Activated naive CD8-positive, alpha-beta T cell treated with anti-CD3 and anti-CD28 coated beads for 36 hours (primary cell): ENCODE data around the gene COL4A6. TPM values are rescaled to one million over a fixed set of nuclear protein-coding genes. Genes with fewer than 3 reads are reported as not detected.

Experiments
- DNase-seq: peaks from one replicate; pipeline ENCODE4 v3.0.0; 2021
- H3K27ac Mint-ChIP-seq: one replicate; pipeline ENCODE4 v1.8.0; 2022; ENCODE audit warnings: mild to moderate bottlenecking, moderate library complexity, mixed read lengths
- H3K27me3 Mint-ChIP-seq: one replicate; pipeline ENCODE4 v1.8.0; 2022; ENCODE audit warnings: mild to moderate bottlenecking, mixed read lengths
- H3K36me3 Mint-ChIP-seq: one replicate; pipeline ENCODE4 v1.8.0; 2021; ENCODE audit warnings: mild to moderate bottlenecking, mixed read lengths
- H3K4me1 Mint-ChIP-seq: one replicate; pipeline ENCODE4 v1.8.0; 2021; ENCODE audit warnings: mixed read lengths
- H3K4me3 Mint-ChIP-seq: one replicate; pipeline ENCODE4 v1.8.0; 2022; ENCODE audit warnings: mild to moderate bottlenecking, moderate library complexity, mixed read lengths
- H3K9me3 Mint-ChIP-seq: one replicate; pipeline ENCODE4 v1.8.0; 2022; ENCODE audit warnings: mixed read lengths
- total RNA-seq, 2 experiments: library from RNA; stranded (reverse); gene quantifications; one replicate each; pipeline ENCODE4 v1.2.3, GENCODE V29; 2021

The COL4A6 gene
- total RNA-seq, 2 experiments from 2014 or later, result not detected

DNA sequence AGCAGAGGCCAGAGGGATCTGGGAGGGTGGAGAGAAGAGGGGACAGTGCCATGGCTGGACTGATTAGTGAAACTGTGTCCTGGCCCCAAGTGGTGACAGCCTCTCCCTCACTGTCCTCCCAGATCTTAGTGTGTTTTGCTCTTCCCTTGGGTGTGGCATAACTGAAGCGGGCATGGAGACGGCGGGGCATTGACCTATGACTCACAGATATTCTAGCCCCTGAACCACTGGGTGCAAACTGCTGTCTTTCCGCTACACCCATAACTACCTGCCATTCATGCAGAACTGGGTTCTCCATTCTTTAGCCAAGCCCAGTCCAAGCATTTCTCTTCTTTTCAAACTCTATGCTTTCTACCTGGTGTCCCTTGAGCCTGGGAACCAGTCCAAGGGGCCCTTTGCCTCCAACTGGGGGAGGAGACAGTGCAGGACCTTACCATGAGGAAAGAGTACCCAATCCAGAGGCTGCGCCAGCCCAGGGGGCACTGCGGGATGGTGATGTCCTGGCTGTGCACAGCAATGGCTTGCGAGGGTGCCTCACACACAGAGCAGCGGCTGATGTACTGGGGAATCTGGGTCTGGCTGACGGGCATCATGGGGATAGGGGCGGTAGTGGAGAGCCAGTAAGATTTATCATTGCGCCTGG is 279.1 kb downstream of the COL4A6 start:
- no peak for DNase-seq
- Mint-ChIP-seq H3K9me3 (no peaks in the 10 kb centered on the region), H3K4me1 (no peaks in the 10 kb centered on the region), H3K27ac (no peak overlapping the region), H3K27me3 (no peaks in the 10 kb centered on the region), H3K4me3 (no peak overlapping the region), H3K36me3 (peaks cover 3% of the 10 kb centered on the region)

DNA sequence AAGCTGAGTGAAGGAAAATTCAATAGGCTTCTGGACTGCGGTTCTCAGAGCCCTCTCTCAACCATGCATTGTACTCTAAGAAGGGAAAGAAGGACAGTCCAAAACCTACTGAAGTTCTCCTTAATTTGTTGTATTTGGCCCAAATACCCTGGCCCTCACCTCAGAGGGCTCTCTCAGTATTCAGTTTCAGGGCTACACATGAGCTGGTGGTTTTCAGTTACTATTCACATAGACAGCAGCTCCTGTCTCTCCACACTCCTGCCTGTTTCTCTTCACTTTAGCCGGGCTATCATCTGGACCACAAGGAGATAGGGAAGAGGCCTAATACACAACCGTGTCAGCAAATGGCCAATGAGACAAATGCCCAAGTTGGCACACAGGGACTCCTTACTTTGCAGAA is 280.6 kb downstream of the COL4A6 start:
- Mint-ChIP-seq H3K4me1 (no peaks in the 10 kb centered on the region), H3K27ac (no peak overlapping the region), H3K4me3 (no peak overlapping the region), H3K36me3 (peaks cover 5% of the 10 kb centered on the region), H3K9me3 (no peaks in the 10 kb centered on the region), H3K27me3 (no peaks in the 10 kb centered on the region)
- no peak for DNase-seq

DNA sequence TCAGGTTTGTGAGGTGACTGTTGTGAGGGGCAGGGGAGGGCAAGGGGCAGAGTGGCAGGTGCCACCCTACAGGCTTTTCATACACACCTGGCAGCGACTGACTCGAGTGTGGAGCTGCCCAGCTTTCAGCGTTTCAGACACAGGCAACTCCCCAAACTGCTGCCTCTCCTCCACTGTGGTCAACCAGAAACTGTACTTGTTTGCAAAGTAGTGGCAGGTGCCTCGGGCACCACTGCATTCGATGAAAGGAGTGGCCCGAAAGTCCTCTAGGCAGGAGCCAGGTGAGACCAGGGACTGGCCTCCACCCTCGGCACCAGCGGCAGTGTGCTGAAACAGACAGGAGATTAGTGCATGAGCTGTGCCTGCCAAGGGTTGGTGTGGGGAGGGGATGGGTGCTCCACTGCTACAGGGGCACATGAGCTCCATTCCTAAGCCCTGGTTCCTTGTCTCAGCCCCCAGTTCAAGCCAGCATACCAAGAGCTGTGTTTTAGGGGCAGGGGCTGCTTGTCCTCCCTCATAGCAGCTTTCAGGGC is 281.2 kb downstream of the COL4A6 start:
- no peak for DNase-seq
- Mint-ChIP-seq H3K27me3 (no peaks in the 10 kb centered on the region), H3K9me3 (no peaks in the 10 kb centered on the region), H3K36me3 (peaks cover 5% of the 10 kb centered on the region), H3K27ac (no peak overlapping the region), H3K4me3 (no peak overlapping the region), H3K4me1 (no peaks in the 10 kb centered on the region)

DNA sequence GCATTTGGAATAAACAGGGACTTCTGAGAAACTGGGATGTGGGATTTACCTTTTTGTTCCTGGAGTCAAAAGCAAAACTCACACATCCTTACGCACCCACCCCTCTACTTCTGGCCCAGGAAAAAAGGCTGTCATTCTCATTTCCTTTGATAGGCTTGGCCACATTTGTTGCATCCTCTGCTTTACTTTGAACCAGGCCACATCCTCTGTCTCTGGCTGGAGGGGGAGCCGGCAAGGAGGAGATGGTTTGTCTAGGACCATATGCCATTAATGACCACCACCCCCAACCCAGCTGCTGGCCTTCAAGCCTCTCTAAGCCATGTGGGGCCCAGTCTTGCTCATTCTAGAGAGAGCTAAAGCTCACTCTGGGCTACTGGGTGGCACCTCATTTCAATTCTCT is 282.1 kb downstream of the COL4A6 start:
- Mint-ChIP-seq H3K4me3 (no peak overlapping the region), H3K4me1 (no peaks in the 10 kb centered on the region), H3K27ac (no peak overlapping the region), H3K9me3 (no peaks in the 10 kb centered on the region), H3K27me3 (no peaks in the 10 kb centered on the region), H3K36me3 (peaks cover 9% of the 10 kb centered on the region)
- no peak for DNase-seq

DNA sequence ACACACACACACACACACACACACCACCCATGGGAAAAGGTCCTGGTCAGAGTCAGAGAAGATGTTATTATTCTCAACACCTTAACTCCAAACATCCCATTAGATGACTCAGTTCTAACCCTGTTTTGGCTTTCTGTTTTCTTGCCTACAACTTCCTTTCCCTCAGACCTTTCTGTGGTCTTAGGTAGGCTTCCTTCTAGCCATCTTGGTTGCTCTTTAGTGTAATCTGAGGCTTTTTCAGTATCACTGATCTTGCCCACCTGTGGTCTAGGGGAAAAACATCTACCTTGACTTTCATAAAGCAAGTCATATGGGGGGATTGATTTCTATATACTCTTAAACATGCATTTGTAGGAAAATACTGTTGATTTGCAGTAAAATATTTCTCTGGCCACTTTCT is 289.7 kb downstream of the COL4A6 start:
- Mint-ChIP-seq H3K36me3 (peaks cover 24% of the 10 kb centered on the region), H3K27ac (peak overlapping the region; percentile 66), H3K4me3 (no peak overlapping the region), H3K4me1 (peaks cover 11% of the 10 kb centered on the region), H3K27me3 (no peaks in the 10 kb centered on the region), H3K9me3 (no peaks in the 10 kb centered on the region)
- DNase-seq, result peak; percentile 7

DNA sequence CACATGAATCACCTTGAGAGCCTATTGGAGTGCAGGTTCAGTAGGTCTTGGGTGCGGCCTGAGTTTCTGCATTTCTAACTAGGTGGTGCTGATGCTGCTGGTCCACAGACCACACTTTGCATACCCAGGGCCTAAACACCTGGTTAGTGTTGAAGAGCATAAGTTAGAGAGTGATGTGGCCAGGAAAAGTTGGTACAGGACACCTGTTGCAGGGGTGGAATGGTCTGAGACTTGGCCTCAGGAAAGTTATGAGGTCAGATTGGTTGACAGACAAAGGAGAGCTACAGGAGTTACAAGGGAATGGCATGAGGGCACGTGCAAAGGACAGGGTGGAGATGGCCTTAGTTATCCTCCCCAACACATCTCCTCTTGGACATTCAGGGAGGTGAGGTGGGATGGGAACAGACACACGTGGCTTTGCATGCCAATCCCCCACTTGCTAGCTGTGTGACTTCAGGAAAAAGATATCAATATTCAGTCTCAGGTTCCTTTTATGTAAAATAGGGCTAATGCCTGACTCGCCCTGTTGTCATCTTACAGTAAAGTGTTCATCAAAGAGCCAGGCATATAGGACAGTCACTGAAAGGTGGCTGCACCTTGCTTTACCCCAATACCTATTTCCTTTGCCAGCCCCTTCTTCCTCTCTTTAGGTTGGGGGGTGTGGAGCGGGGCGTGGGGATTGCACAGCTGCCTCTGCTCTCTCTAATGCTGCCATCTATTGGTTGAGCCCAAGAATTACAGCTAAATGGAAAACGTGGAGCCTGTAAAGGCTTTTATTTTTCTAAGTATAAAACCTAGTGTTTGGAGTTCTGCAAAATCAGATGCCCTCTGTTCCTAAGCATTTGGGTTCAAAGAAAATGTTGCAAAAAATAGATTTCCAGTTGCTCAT is 299.2 kb downstream of the COL4A6 start:
- no peak overlapping the region for H3K27ac Mint-ChIP-seq
- no peak for DNase-seq
- no peaks in the 10 kb centered on the region for H3K27me3 Mint-ChIP-seq
- H3K36me3 Mint-ChIP-seq, result peaks cover 10% of the 10 kb centered on the region
- H3K4me3 Mint-ChIP-seq, result no peak overlapping the region
- H3K9me3 Mint-ChIP-seq, result no peaks in the 10 kb centered on the region
- no peaks in the 10 kb centered on the region for H3K4me1 Mint-ChIP-seq

DNA sequence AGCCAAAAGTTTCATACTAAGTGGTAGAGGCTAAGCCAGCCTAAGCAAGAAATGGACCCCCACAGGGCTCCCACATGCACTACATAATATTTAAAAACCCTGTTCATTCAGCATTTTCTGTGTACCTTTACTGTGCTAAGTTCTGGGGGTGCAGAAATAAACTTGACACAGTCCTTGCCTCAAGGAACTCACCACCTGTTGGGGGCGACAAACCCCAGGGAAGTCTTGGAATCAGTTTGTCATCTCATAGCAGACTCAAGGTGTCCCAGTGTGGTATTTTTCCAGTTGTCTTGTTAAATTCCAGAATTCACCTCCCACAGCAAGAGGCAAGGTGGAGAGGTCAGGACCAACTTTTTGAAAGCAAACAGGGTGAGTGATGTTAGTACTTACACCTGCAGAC is 303.5 kb downstream of the COL4A6 start:
- Mint-ChIP-seq H3K9me3 (no peaks in the 10 kb centered on the region), H3K27me3 (no peaks in the 10 kb centered on the region), H3K27ac (no peak overlapping the region), H3K36me3 (peaks cover 17% of the 10 kb centered on the region), H3K4me1 (no peaks in the 10 kb centered on the region), H3K4me3 (no peak overlapping the region)
- DNase-seq, result no peak

DNA sequence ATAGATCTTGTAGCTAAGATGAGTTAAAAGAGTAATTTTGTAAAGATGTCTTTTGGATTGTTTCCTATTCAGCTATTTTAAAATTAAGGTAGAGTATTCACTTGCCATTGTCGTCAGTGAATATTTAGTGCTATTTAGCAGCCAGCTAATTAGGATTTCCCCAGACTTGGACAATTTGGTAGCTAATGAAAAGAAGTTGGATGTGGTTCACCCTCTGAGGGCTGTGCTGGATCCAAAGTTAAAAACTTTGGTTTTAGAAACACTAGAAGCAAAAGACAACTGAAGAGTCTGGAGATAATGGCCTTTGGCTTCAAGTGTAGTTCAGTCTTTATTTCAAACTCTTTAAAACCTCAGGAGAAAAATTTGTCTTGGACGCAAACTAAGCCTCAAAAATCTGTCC is 305.3 kb downstream of the COL4A6 start:
- Mint-ChIP-seq H3K4me1 (no peaks in the 10 kb centered on the region), H3K9me3 (no peaks in the 10 kb centered on the region), H3K4me3 (no peak overlapping the region), H3K27ac (no peak overlapping the region), H3K27me3 (no peaks in the 10 kb centered on the region), H3K36me3 (peaks cover 9% of the 10 kb centered on the region)
- no peak for DNase-seq

DNA sequence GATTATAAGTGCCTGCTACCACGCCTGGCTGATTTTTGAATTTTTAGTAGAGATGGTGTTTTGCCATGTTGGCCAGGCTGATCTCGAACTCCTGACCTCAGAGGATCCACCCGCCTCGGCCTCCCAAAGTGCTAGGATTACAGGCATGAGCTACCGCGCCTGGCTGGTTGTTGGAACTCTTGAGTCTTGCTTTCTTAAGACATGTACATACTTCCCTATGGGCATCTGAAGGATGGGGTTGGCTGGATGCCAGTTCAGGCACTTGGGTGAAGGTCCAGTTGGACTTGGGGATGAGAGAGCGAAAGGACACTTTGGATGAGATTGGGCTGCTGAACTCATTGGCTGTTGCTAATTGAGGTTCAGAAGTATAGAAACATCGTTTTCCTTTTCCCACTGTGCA is 306.2 kb downstream of the COL4A6 start:
- DNase-seq, result no peak
- H3K27me3 Mint-ChIP-seq, result no peaks in the 10 kb centered on the region
- no peaks in the 10 kb centered on the region for H3K4me1 Mint-ChIP-seq
- H3K36me3 Mint-ChIP-seq, result peaks cover 9% of the 10 kb centered on the region
- H3K9me3 Mint-ChIP-seq, result no peaks in the 10 kb centered on the region
- no peak overlapping the region for H3K4me3 Mint-ChIP-seq
- no peak overlapping the region for H3K27ac Mint-ChIP-seq

DNA sequence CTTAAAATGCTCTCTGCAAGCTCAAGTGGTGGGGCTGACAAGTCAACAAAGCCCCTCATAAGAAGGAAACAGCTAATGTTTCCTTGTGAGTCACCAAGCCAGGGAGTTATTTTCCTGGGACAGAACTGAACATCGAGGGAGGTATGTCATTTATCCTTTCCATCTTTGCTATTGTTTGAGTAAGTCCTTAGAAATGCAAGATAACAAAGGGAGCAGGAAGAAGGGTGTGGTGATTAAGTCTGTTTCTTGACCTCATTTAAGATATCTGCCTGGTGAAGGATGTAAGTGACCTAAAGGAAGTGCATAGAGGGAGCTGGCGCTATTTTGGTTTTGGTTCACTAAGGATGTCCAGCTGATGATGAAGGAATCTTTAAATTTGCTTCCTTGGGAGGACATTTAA is 306.8 kb downstream of the COL4A6 start:
- no peak for DNase-seq
- Mint-ChIP-seq H3K9me3 (no peaks in the 10 kb centered on the region), H3K36me3 (peaks cover 9% of the 10 kb centered on the region), H3K27ac (no peak overlapping the region), H3K4me3 (no peak overlapping the region), H3K27me3 (no peaks in the 10 kb centered on the region), H3K4me1 (no peaks in the 10 kb centered on the region)

DNA sequence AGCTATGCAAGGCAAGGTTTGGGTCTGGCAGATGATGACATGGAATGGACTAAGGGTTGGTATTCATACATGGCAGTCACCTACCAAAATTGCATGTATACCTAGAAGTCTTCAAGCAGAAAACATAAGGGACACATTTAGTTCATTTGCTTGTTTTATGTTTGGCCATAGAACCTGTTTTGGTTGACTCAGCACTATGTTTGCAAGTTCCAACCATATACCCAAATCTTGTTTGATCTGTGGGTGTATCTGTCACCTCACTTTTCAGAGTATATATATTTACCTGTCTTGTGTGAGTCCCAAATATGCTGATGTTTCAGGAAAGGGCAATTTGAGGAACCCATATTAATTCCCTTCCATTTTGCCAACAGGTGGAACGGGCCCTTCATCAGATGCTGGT is 307.3 kb downstream of the COL4A6 start:
- DNase-seq, result no peak
- no peaks in the 10 kb centered on the region for H3K9me3 Mint-ChIP-seq
- no peak overlapping the region for H3K27ac Mint-ChIP-seq
- H3K36me3 Mint-ChIP-seq, result peaks cover 9% of the 10 kb centered on the region
- H3K4me3 Mint-ChIP-seq, result no peak overlapping the region
- no peaks in the 10 kb centered on the region for H3K4me1 Mint-ChIP-seq
- no peaks in the 10 kb centered on the region for H3K27me3 Mint-ChIP-seq

DNA sequence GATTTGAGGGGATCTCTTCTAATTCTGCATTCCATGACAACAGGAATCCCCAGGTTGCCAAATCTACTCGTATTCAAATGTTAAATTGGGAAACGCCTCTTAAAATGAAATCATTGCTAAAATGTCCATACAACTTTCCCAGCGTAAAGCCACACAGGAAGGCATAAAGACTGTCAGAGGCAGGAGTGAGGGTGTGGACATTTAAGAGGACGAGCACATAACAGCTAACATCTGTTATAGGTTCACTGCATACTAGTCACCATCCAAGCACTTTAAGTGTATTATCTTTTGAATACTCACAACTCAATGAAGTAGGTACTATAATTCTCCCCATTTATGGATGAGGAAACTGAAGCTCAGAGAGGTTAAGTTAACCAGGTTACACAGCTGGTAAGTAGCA is 311.1 kb downstream of the COL4A6 start:
- Mint-ChIP-seq H3K4me1 (no peaks in the 10 kb centered on the region), H3K9me3 (no peaks in the 10 kb centered on the region), H3K27ac (no peak overlapping the region), H3K4me3 (no peak overlapping the region), H3K36me3 (peaks cover 9% of the 10 kb centered on the region), H3K27me3 (no peaks in the 10 kb centered on the region)
- no peak for DNase-seq

DNA sequence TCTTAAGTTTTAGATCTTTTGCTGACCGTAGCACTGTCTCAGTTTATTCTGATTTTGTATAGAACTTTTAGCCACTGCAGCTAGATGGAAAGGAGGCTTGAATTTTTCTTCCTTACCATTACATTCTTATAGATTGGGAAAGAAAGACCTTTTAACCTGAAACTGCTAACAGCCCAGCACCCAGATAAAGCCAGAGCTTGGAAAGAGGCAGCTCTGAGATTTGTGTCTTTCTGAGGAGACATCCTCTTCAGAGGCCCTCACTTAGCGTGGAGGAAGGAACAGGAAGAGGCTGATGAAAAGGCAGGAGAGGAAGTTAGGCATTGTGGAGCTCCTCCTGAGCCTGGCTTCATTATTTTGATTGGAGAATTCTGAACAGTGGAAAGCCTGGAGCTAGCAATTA is 311.6 kb downstream of the COL4A6 start:
- Mint-ChIP-seq H3K36me3 (peaks cover 7% of the 10 kb centered on the region), H3K4me1 (no peaks in the 10 kb centered on the region), H3K27ac (no peak overlapping the region), H3K4me3 (no peak overlapping the region), H3K9me3 (no peaks in the 10 kb centered on the region), H3K27me3 (no peaks in the 10 kb centered on the region)
- DNase-seq, result no peak

DNA sequence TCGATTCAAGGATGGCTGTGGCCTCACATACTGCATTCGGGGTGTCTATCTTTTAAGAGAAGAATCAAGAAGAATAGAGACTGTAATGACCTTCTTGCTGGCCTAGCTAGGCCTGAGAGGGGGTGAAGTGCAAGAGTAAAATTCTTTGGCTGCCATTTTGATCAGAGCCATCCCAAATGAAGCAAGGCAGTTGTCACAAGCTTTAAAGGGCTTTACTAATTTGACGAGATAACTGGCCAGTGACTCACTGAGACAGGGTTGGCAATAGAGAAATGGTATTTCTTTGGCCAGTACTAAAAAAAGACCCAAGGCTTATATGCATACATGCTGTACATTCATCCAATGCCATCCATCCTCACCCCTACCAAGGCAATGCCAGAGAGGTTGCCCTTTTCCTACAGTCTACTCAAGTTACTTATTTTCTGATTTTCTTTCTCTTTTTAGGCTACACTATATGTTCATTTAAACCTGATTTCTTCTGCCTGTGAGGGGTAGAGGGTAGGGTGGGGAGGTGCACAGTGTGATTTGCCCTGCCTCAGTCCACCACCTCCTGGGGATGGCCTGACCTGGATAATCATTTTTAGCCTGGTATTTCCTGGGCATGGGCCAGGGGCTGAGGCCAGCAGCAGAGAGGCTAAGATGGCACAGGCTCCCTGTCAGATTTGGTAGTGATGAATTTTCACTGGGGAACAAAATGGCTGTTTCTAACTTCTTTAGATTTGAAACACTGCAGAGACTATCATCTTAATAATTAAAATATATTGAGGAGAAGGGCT is 314.4 kb downstream of the COL4A6 start:
- H3K36me3 Mint-ChIP-seq, result no peaks in the 10 kb centered on the region
- no peaks in the 10 kb centered on the region for H3K9me3 Mint-ChIP-seq
- H3K27ac Mint-ChIP-seq, result no peak overlapping the region
- no peaks in the 10 kb centered on the region for H3K27me3 Mint-ChIP-seq
- no peak for DNase-seq
- H3K4me3 Mint-ChIP-seq, result no peak overlapping the region
- no peaks in the 10 kb centered on the region for H3K4me1 Mint-ChIP-seq

DNA sequence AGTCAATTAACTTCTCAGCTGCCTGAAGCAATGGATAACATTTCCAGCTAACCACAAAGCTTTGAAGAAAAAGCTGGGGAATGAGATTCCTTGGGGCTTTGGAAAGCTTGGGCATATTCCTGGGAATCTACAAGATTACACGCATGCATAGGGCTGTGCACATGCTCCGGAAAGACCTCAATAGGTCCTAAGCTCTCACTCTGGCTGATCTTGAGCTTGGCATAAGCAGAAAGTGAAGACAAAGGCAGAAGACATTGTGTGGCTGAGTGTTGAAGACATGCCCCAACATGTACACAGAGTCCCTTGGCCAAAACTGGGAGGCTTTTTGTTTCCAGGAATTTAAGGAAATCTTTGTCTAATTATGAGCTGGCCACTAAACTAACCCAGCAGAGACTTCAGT is 315.5 kb downstream of the COL4A6 start:
- Mint-ChIP-seq H3K9me3 (no peaks in the 10 kb centered on the region), H3K4me3 (no peak overlapping the region), H3K27me3 (no peaks in the 10 kb centered on the region), H3K27ac (no peak overlapping the region), H3K4me1 (no peaks in the 10 kb centered on the region), H3K36me3 (no peaks in the 10 kb centered on the region)
- DNase-seq, result no peak
